ENCODE results near the gene BBS1. TPM values are rescaled to one million over a fixed set of nuclear protein-coding genes. Genes with fewer than 3 reads are reported as not detected.

The BBS1 gene
- total RNA-seq, 1 donor from 2014 or later = 18.8 TPM

DNA sequence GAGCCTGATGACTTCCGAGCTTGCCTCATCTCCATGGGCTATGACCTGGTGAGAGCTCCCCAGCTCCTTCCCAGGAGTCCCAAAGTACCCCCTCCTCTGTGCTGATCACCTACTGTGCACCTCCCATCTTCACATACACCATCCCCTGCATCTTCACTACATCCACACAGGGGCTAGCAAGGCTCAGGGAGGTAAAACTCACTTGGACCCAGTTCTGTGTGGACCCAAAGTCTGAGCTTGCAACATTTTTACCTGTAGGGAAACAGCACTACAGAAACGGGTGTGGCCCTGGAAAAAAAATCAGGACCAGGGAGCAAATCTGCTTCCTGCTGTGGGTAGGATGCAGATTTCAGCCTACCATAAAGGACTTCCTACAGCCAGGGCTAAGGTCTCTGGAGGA is 51.8 kb downstream of the BBS1 start:
- Mint-ChIP-seq H3K27me3 (ENCODE audit: low read depth, unreplicated experiment) (peaks cover 29% of the 10 kb centered on the region), H3K9me3 (ENCODE audit: unreplicated experiment) (peaks cover 5% of the 10 kb centered on the region), H3K27ac (ENCODE audit: unreplicated experiment) (no peak overlapping the region), H3K4me3 (ENCODE audit: unreplicated experiment) (no peak overlapping the region), H3K4me1 (ENCODE audit: low read depth, unreplicated experiment) (peaks cover 5% of the 10 kb centered on the region), H3K36me3 (ENCODE audit: low read depth, unreplicated experiment) (no peaks in the 10 kb centered on the region)
- Histone ChIP-seq H3K4me2 (ENCODE audit: low read length) (no peak overlapping the region), H3K9me3 (ENCODE audit: insufficient read depth, low read depth, low read length) (no peaks in the 10 kb centered on the region), H3K36me3 (ENCODE audit: insufficient read depth, low read length) (no peaks in the 10 kb centered on the region), H4K20me1 (ENCODE audit: insufficient read depth, low read length) (no peaks in the 10 kb centered on the region), H2AFZ (ENCODE audit: low read depth, low read length) (no peak overlapping the region), H3K27me3 (ENCODE audit: insufficient read depth, low read length) (peaks cover 2% of the 10 kb centered on the region), H3K4me3 (ENCODE audit: insufficient read depth, low read depth, low read length) (no peak overlapping the region), H3K9ac (ENCODE audit: low read length) (no peak overlapping the region), H3K27ac (ENCODE audit: low read depth, low read length) (no peak overlapping the region), H3K4me1 (ENCODE audit: insufficient read depth, low read length) (no peaks in the 10 kb centered on the region), H3K79me2 (ENCODE audit: insufficient read depth, low read length) (no peaks in the 10 kb centered on the region)
- TF ChIP-seq, protein P1, sequence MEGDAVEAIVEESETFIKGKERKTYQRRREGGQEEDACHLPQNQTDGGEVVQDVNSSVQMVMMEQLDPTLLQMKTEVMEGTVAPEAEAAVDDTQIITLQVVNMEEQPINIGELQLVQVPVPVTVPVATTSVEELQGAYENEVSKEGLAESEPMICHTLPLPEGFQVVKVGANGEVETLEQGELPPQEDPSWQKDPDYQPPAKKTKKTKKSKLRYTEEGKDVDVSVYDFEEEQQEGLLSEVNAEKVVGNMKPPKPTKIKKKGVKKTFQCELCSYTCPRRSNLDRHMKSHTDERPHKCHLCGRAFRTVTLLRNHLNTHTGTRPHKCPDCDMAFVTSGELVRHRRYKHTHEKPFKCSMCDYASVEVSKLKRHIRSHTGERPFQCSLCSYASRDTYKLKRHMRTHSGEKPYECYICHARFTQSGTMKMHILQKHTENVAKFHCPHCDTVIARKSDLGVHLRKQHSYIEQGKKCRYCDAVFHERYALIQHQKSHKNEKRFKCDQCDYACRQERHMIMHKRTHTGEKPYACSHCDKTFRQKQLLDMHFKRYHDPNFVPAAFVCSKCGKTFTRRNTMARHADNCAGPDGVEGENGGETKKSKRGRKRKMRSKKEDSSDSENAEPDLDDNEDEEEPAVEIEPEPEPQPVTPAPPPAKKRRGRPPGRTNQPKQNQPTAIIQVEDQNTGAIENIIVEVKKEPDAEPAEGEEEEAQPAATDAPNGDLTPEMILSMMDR (IDR thresholded peaks at IDR 0.05; ENCODE audit: insufficient read depth, low read depth, low read length) = no peak
- TF ChIP-seq EZH2 (IDR thresholded peaks at IDR 0.05; ENCODE audit: insufficient read depth, low read length) = no peak
- no peak for DNase-seq (ENCODE audit: low read depth)
- FAIRE-seq = no peak

DNA sequence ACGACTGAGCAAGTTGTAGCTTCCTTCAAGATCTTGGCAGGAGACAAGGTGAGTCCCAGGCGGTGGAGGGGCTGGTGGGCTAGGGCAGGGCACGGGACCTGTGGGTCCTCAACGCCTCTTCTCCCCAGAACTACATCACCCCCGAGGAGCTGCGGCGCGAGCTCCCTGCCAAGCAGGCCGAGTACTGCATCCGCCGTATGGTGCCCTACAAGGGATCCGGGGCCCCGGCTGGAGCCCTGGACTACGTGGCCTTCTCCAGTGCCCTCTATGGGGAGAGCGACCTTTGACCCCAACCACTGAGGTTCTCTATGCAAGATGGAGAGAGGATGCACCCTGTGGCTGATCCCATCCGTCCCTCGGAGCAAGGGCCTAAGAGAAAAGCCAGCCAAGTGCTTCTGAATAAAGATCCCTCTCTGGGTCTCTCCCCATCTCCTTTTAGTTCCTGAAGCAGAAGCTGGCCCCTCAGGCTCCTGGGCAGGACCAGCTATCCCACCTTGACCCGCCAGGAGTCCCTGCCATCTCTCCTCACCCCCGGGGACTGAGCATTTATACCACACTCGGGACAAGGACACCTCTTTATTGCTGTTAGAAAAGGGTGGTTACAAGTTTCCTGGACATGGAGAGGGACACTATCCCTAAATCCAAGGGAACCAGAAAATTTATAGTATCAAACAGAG is 52.6 kb downstream of the BBS1 start:
- H3K4me1 Mint-ChIP-seq (ENCODE audit: low read depth, unreplicated experiment) = peaks cover 5% of the 10 kb centered on the region
- TF ChIP-seq, protein P1 (IDR thresholded peaks at IDR 0.05; ENCODE audit: insufficient read depth, low read depth, low read length) = no peak
- no peak for TF ChIP-seq EZH2 (IDR thresholded peaks at IDR 0.05; ENCODE audit: insufficient read depth, low read length)

GRCh38 chr11:66563832-66564231 is 53.4 kb downstream of the BBS1 start:
- Mint-ChIP-seq H3K4me3 (ENCODE audit: unreplicated experiment) (no peak overlapping the region), H3K9me3 (ENCODE audit: unreplicated experiment) (peaks cover 3% of the 10 kb centered on the region), H3K27ac (ENCODE audit: unreplicated experiment) (no peak overlapping the region), H3K4me1 (ENCODE audit: low read depth, unreplicated experiment) (peaks cover 5% of the 10 kb centered on the region), H3K27me3 (ENCODE audit: low read depth, unreplicated experiment) (peaks cover 27% of the 10 kb centered on the region), H3K36me3 (ENCODE audit: low read depth, unreplicated experiment) (no peaks in the 10 kb centered on the region)
- Histone ChIP-seq H3K79me2 (ENCODE audit: insufficient read depth, low read length) (no peaks in the 10 kb centered on the region), H2AFZ (ENCODE audit: low read depth, low read length) (no peak overlapping the region), H3K27ac (ENCODE audit: low read depth, low read length) (no peak overlapping the region), H3K27me3 (ENCODE audit: insufficient read depth, low read length) (no peaks in the 10 kb centered on the region), H3K4me1 (ENCODE audit: insufficient read depth, low read length) (peaks cover 9% of the 10 kb centered on the region), H3K9me3 (ENCODE audit: insufficient read depth, low read depth, low read length) (no peaks in the 10 kb centered on the region), H3K9ac (ENCODE audit: low read length) (no peak overlapping the region), H3K36me3 (ENCODE audit: insufficient read depth, low read length) (no peaks in the 10 kb centered on the region), H3K4me3 (ENCODE audit: insufficient read depth, low read depth, low read length) (no peak overlapping the region), H3K4me2 (ENCODE audit: low read length) (no peak overlapping the region), H4K20me1 (ENCODE audit: insufficient read depth, low read length) (no peaks in the 10 kb centered on the region)
- DNase-seq (ENCODE audit: low read depth) (no peak), FAIRE-seq (no peak)
- no peak for TF ChIP-seq EZH2 (IDR thresholded peaks at IDR 0.05; ENCODE audit: insufficient read depth, low read length)
- TF ChIP-seq, protein P1 (IDR thresholded peaks at IDR 0.05; ENCODE audit: insufficient read depth, low read depth, low read length) = no peak

More for the DNA sequence above, 52.6 kb downstream of the BBS1 start:
- Histone ChIP-seq H3K36me3 (ENCODE audit: insufficient read depth, low read length) (no peaks in the 10 kb centered on the region), H4K20me1 (ENCODE audit: insufficient read depth, low read length) (no peaks in the 10 kb centered on the region), H3K9me3 (ENCODE audit: insufficient read depth, low read depth, low read length) (no peaks in the 10 kb centered on the region), H2AFZ (ENCODE audit: low read depth, low read length) (no peak overlapping the region), H3K9ac (ENCODE audit: low read length) (no peak overlapping the region), H3K79me2 (ENCODE audit: insufficient read depth, low read length) (no peaks in the 10 kb centered on the region), H3K27me3 (ENCODE audit: insufficient read depth, low read length) (no peaks in the 10 kb centered on the region), H3K27ac (ENCODE audit: low read depth, low read length) (no peak overlapping the region), H3K4me1 (ENCODE audit: insufficient read depth, low read length) (peaks cover 3% of the 10 kb centered on the region), H3K4me2 (ENCODE audit: low read length) (no peak overlapping the region), H3K4me3 (ENCODE audit: insufficient read depth, low read depth, low read length) (no peak overlapping the region)
- Mint-ChIP-seq H3K27me3 (ENCODE audit: low read depth, unreplicated experiment) (peaks cover 27% of the 10 kb centered on the region), H3K4me3 (ENCODE audit: unreplicated experiment) (no peak overlapping the region), H3K36me3 (ENCODE audit: low read depth, unreplicated experiment) (no peaks in the 10 kb centered on the region), H3K9me3 (ENCODE audit: unreplicated experiment) (peaks cover 5% of the 10 kb centered on the region), H3K27ac (ENCODE audit: unreplicated experiment) (no peak overlapping the region)
- DNase-seq (ENCODE audit: low read depth) (no peak), FAIRE-seq (no peak)

Data from astrocyte (in vitro differentiated cells and primary cell).